WI38 (cell line): ENCODE data around the gene ZNF576.
"Not testable (repeated sequence)": the region's sequence is repeated elsewhere in the genome, so short reads cannot be mapped to it uniquely, and the experiment has no call there.

ENCODE experiments used
- H3K4me3 ChIP-seq: 2 replicates; pipeline ENCODE4 v1.5.1; 2011; ENCODE audit warnings: low read depth, mild to moderate bottlenecking, control low read depth, low read length
- CTCF ChIP-seq: IDR thresholded peaks from 2 replicates; pipeline ENCODE4 v1.5.1; 2012; ENCODE audit warnings: low read depth, mild to moderate bottlenecking, control low read depth, low read length

Gene ZNF576

GRCh38 chr19:43595999-43596841 lies at the start of gene ZNF576, which contains the start of gene IRGQ:
TSS of gene ZNF576 (plus strand) at chr19:43596595. CDS start at chr19:43597109, 514 bp downstream.
TSS of gene IRGQ (minus strand) at chr19:43596134. CDS start at chr19:43595338, 796 bp downstream.
- no peak for TF ChIP-seq CTCF

GRCh38 chr19:43547926-43548325 lies 48.5 kb upstream of the ZNF576 start:
- H3K4me3 ChIP-seq: not testable (repeated sequence)

More at GRCh38 chr19:43595999-43596841, at the start of gene ZNF576, which contains the start of gene IRGQ:
- peak within 1 kb of the TSS; percentile 93 for H3K4me3 ChIP-seq

- H3K4me3 ChIP-seq: no peak overlapping the region
- no peak for TF ChIP-seq CTCF
Measured at GRCh38 chr19:43548706-43549105, 47.7 kb upstream of the ZNF576 start.

- TF ChIP-seq CTCF: no peak
- no peak overlapping the region for H3K4me3 ChIP-seq
Measured at GRCh38 chr19:43551399-43552197, 44.8 kb upstream of the ZNF576 start.

GRCh38 chr19:43552198-43552450 lies 44.3 kb upstream of the ZNF576 start:
- no peak overlapping the region for H3K4me3 ChIP-seq
- TF ChIP-seq CTCF: no peak

- no peak overlapping the region for H3K4me3 ChIP-seq
- TF ChIP-seq CTCF: no peak
Measured at GRCh38 chr19:43552616-43553015, 43.8 kb upstream of the ZNF576 start.

GRCh38 chr19:43553656-43554055 lies 42.7 kb upstream of the ZNF576 start:
- TF ChIP-seq CTCF: no peak
- H3K4me3 ChIP-seq: no peak overlapping the region
